B cell (primary cell): Measurements from ENCODE around the gene PIP5K1A.

ENCODE experiments used
- CTCF ChIP-seq: fragments of 200-600 bp; IDR thresholded peaks from one replicate; pipeline ENCODE4 v1.8.0; 2022; ENCODE audit warnings: antibody characterized with exemption, mild to moderate bottlenecking
- EZH2 ChIP-seq: IDR thresholded peaks from 2 replicates; pipeline ENCODE4 v1.6.1; 2012; ENCODE audit warnings: borderline replicate concordance, low read depth, mild to moderate bottlenecking, moderate library complexity, low read length; ENCODE audit not compliant: insufficient read depth, poor library complexity, severe bottlenecking

- TF ChIP-seq EZH2 (no peak), CTCF (no peak)
Observed at GRCh38 chr1:151199873-151200581, 1.7 kb downstream of the PIP5K1A start.
